PC-3 (cell line): ENCODE measurements around the gene MAP3K21. TPM values are rescaled to one million over a fixed set of nuclear protein-coding genes. Genes with fewer than 3 reads are reported as not detected.

Experiments
- ATAC-seq: fragments of 200-7000 bp; cut with Tn5 transposase; 2 replicates; pipeline ENCODE4 v1.9.1; 2020; ENCODE audit warnings: mild to moderate bottlenecking, moderate library complexity
- BruUV-seq: library from RNA; stranded (reverse); fragments of 400-500 nt; replicated peaks from 2 replicates; lab custom pipeline; 2021; lab: Mats Ljungman, UMichigan
- CTCF ChIA-PET: fragments of 300-600 bp; sonication (Branson Sonifier 250); formaldehyde crosslinking; loops from one replicate; lab custom pipeline; 2022; ENCODE audit warnings: antibody characterized with exemption; lab: Charles Lee
- POLR2A ChIA-PET: fragments of 300-600 bp; sonication (Branson Sonifier 250); formaldehyde crosslinking; loops from one replicate; lab custom pipeline; 2022; ENCODE audit warnings: antibody characterized with exemption; ENCODE audit not compliant: unreplicated experiment; lab: Charles Lee
- DNase-seq: peaks from one replicate; pipeline ENCODE4 v3.0.0-alpha.2; 2015
- H2AFZ ChIP-seq: fragments of 300-600 bp; sonication (generic); 2 replicates; pipeline ENCODE4 v1.6.0; 2016; ENCODE audit warnings: antibody characterized with exemption, low read length
- H3F3A ChIP-seq: fragments of 300-600 bp; sonication (generic); one replicate; pipeline ENCODE4 v1.6.0; 2017; ENCODE audit warnings: antibody characterized with exemption, low read length, control low read depth, mild to moderate bottlenecking; ENCODE audit not compliant: unreplicated experiment
- H3K27ac ChIP-seq: fragments of 300-600 bp; sonication (generic); 2 replicates; pipeline ENCODE4 v1.5.1; 2016; ENCODE audit warnings: mild to moderate bottlenecking, low read length
- H3K27me3 ChIP-seq: fragments of 300-600 bp; sonication (generic); 2 replicates; pipeline ENCODE4 v1.6.1; 2016; ENCODE audit warnings: low read length, mixed read lengths
- H3K36me3 ChIP-seq: fragments of 300-600 bp; sonication (generic); 2 replicates; pipeline ENCODE4 v1.6.1; 2016; ENCODE audit warnings: low read depth, mixed run types, low read length, mixed read lengths
- H3K4me1 ChIP-seq: fragments of 300-600 bp; sonication (generic); 2 replicates; pipeline ENCODE4 v1.5.1; 2016; ENCODE audit warnings: low read length; ENCODE audit not compliant: insufficient read depth
- H3K4me2 ChIP-seq: fragments of 300-600 bp; sonication (generic); 2 replicates; pipeline ENCODE4 v1.6.0; 2016; ENCODE audit warnings: low read length
- H3K4me3 ChIP-seq: fragments of 300-600 bp; sonication (generic); 2 replicates; pipeline ENCODE4 v1.5.1; 2016; ENCODE audit warnings: mild to moderate bottlenecking, low read length, mixed read lengths
- H3K79me2 ChIP-seq: fragments of 300-600 bp; sonication (generic); 2 replicates; pipeline ENCODE4 v1.6.1; 2017; ENCODE audit warnings: low read length, mixed read lengths
- H3K9ac ChIP-seq: fragments of 300-600 bp; sonication (generic); 2 replicates; pipeline ENCODE4 v1.6.0; 2016; ENCODE audit warnings: mild to moderate bottlenecking, low read length
- H3K9me2 ChIP-seq: fragments of 300-600 bp; sonication (generic); replicated peaks from 2 replicates; pipeline ENCODE4 v1.6.1; 2016; ENCODE audit warnings: mixed run types, low read length, mixed read lengths
- H3K9me3 ChIP-seq: fragments of 300-600 bp; sonication (generic); 2 replicates; pipeline ENCODE4 v1.6.1; 2016; ENCODE audit warnings: low read length, mixed read lengths
- H4K20me1 ChIP-seq: fragments of 300-600 bp; sonication (generic); 2 replicates; pipeline ENCODE4 v1.6.1; 2016; ENCODE audit warnings: low read length, mixed read lengths
- EZH2 ChIP-seq: fragments of 300-600 bp; sonication (generic); IDR thresholded peaks from one replicate; pipeline ENCODE4 v1.6.1; 2017; ENCODE audit warnings: antibody characterized with exemption, mild to moderate bottlenecking, low read length; ENCODE audit not compliant: unreplicated experiment
- EZH2phosphoT487 ChIP-seq: fragments of 300-600 bp; sonication (generic); IDR thresholded peaks from 2 replicates; pipeline ENCODE4 v1.6.1; 2018; ENCODE audit warnings: mild to moderate bottlenecking, antibody characterized with exemption, low read length, borderline replicate concordance
- intact Hi-C: fragments of 100-400 bp; cut with micrococcal nuclease; formaldehyde crosslinking; loops from 2 replicates; pipeline ENCODE4 v1.9.0; 2023
- total RNA-seq: library from RNA; depleted of rRNA; stranded (reverse); fragments of >200 nt; gene quantifications from 2 replicates; pipeline ENCODE4 v1.2.3, GENCODE V29; 2014
- TF ChIP-seq, protein P1 (sequence below): fragments of 300-600 bp; sonication (generic); conservative IDR thresholded peaks from 2 replicates; pipeline ENCODE4 v1.5.1; 2017; ENCODE audit warnings: antibody characterized with exemption, low read depth, mild to moderate bottlenecking, low read length

The MAP3K21 gene
- total RNA-seq, 1 experiment from 2014 or later, result 13.7 TPM

GRCh38 chr1:233364695-233365539 lies 37.4 kb downstream of the MAP3K21 start:
- ChIA-PET CTCF (interaction anchor here (0.6 to 0.7 kb wide), 2 partner anchors 25 to 747 kb away, joined by 3 read pairs; no protein-coding TSS in a partner anchor), POLR2A (no interaction called here)
- intact Hi-C loops, result loop anchor here (1.0 kb wide), 2 partner anchors 60 to 61 kb away; no protein-coding TSS in a partner anchor
- peak; percentile 65 for DNase-seq
- Histone ChIP-seq H3K9me2 (no peaks in the 10 kb centered on the region), H3K27me3 (no peaks in the 10 kb centered on the region), H3F3A (no peaks in the 10 kb centered on the region), H2AFZ (no peak overlapping the region), H3K9me3 (no peaks in the 10 kb centered on the region), H3K36me3 (peaks cover 3% of the 10 kb centered on the region; the same call in 1 of the 2 replicates), H3K9ac (no peak overlapping the region), H3K4me2 (no peak overlapping the region), H3K79me2 (no peaks in the 10 kb centered on the region), H4K20me1 (no peaks in the 10 kb centered on the region), H3K4me1 (peaks cover 23% of the 10 kb centered on the region), H3K27ac (no peak overlapping the region), H3K4me3 (no peak overlapping the region)
- no TSS peak for BruUV-seq
- ATAC-seq, result peak; percentile 31; the same call in 1 of the 2 replicates
- no peak for TF ChIP-seq EZH2phosphoT487
- TF ChIP-seq, protein P1, sequence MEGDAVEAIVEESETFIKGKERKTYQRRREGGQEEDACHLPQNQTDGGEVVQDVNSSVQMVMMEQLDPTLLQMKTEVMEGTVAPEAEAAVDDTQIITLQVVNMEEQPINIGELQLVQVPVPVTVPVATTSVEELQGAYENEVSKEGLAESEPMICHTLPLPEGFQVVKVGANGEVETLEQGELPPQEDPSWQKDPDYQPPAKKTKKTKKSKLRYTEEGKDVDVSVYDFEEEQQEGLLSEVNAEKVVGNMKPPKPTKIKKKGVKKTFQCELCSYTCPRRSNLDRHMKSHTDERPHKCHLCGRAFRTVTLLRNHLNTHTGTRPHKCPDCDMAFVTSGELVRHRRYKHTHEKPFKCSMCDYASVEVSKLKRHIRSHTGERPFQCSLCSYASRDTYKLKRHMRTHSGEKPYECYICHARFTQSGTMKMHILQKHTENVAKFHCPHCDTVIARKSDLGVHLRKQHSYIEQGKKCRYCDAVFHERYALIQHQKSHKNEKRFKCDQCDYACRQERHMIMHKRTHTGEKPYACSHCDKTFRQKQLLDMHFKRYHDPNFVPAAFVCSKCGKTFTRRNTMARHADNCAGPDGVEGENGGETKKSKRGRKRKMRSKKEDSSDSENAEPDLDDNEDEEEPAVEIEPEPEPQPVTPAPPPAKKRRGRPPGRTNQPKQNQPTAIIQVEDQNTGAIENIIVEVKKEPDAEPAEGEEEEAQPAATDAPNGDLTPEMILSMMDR, result peak; percentile 87

- Histone ChIP-seq H3K36me3 (peaks cover 3% of the 10 kb centered on the region; the same call in 1 of the 2 replicates), H3K9me3 (no peaks in the 10 kb centered on the region), H4K20me1 (no peaks in the 10 kb centered on the region), H3K4me3 (no peak overlapping the region), H3F3A (no peaks in the 10 kb centered on the region), H3K9me2 (no peaks in the 10 kb centered on the region), H3K4me1 (peaks cover 23% of the 10 kb centered on the region), H3K27me3 (no peaks in the 10 kb centered on the region), H3K27ac (no peak overlapping the region), H2AFZ (no peak overlapping the region), H3K79me2 (no peaks in the 10 kb centered on the region), H3K4me2 (no peak overlapping the region), H3K9ac (no peak overlapping the region)
- intact Hi-C loops, result no loop called here
- no peak for TF ChIP-seq EZH2phosphoT487
- DNase-seq (no peak), ATAC-seq (no peak)
- no TSS peak for BruUV-seq
- POLR2A ChIA-PET, result interaction anchor here (0.5 kb wide), 1 partner anchor 624 kb away, joined by 5 read pairs; no protein-coding TSS in a partner anchor
- CTCF ChIA-PET, result interaction anchor here (0.6 to 1.0 kb wide), 2 partner anchors 51 to 279 kb away, joined by 3 to 8 read pairs; no protein-coding TSS in a partner anchor
Measured at GRCh38 chr1:233366575-233366974, 39.1 kb downstream of the MAP3K21 start.

DNA sequence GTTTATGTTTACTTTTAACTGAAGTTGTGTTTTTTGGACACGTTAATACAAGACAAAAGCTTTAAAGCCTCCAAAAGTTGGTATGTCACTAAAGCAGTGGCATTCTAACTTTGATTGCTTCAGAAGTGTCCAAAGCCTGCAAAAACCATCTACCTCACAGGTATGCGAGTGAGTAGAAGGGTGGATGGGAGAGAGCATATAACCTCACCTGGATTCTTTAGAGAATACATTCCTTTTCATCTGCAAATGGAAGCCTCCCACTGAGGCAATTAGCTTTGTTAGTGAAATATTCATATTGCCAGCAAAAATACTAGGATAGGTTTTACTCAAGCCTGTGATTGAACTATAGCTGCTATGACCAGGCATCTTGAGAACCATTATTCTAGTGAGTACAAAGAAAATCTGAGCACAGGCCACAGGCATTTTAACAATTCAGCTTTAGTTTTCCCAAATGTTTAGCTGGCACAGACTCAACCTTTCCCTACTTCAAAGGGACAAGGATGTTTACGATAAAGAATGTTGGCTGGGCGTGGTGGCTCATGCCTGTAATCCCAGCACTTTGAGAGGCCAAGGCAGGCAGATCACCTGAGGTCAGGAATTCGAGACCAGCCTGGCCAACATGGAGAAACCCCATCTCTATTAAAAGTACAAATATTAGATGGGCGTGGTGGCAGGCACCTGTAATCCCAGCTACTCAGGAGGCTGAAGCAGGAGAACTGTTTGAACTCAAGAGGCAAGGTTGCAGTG lies 39.7 kb downstream of the MAP3K21 start:
- no TSS peak for BruUV-seq
- Histone ChIP-seq H4K20me1 (no peaks in the 10 kb centered on the region), H3F3A (no peaks in the 10 kb centered on the region), H3K36me3 (peaks cover 3% of the 10 kb centered on the region; the same call in 1 of the 2 replicates), H3K79me2 (no peaks in the 10 kb centered on the region), H3K9ac (no peak overlapping the region), H3K9me3 (no peaks in the 10 kb centered on the region), H3K27ac (peak overlapping the region; percentile 11; the same call in 1 of the 2 replicates), H3K4me3 (no peak overlapping the region), H3K4me1 (peaks cover 23% of the 10 kb centered on the region), H3K4me2 (peak overlapping the region; percentile 3; the same call in 1 of the 2 replicates), H2AFZ (no peak overlapping the region), H3K9me2 (no peaks in the 10 kb centered on the region), H3K27me3 (no peaks in the 10 kb centered on the region)
- peak; percentile 68 for ATAC-seq
- no peak for TF ChIP-seq EZH2phosphoT487
- TF ChIP-seq EZH2, result no peak
- TF ChIP-seq, protein P1, result no peak
- DNase-seq, result peak; percentile 83
- intact Hi-C loops, result no loop called here
- ChIA-PET POLR2A (interaction anchor here (0.5 kb wide), 1 partner anchor 624 kb away, joined by 5 read pairs; no protein-coding TSS in a partner anchor), CTCF (interaction anchor here (0.6 to 1.0 kb wide), 3 partner anchors 14 to 279 kb away, joined by 3 to 8 read pairs (median 4); no protein-coding TSS in a partner anchor)
